HuH-7.5 (cell line): ENCODE results near the gene ARL8A.
"Not testable (repeated sequence)": the region's sequence is repeated elsewhere in the genome, so short reads cannot be mapped to it uniquely, and the experiment has no call there.

Experiments
- DNase-seq: peaks from one replicate; pipeline ENCODE4 v3.0.0; 2011; ENCODE audit warnings: low spot score

Gene ARL8A

DNA sequence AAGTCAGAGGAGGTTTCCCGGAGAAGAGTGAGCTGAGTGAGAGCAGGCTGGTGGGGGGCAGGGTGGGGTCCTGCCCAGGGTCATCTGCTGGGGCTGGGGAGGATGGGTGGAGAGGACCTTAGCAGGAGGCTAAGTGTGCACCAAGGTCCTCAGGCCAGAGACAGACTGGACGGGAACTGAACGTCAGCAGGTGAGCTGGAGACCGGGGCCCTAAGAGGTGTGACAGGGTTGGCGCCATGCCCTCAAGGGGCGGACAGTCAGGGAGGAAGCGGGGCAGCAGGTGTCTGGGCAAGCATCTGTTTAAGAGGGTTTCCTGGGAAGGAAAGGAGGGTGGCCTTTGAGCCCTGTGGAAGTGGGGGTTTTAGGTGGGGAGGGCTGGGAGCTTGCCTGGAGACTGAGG, 29.5 kb upstream of the ARL8A start:
- no peak for DNase-seq

GRCh38 chr1:202172015-202172355, 27.4 kb upstream of the ARL8A start:
- DNase-seq: no peak

DNA sequence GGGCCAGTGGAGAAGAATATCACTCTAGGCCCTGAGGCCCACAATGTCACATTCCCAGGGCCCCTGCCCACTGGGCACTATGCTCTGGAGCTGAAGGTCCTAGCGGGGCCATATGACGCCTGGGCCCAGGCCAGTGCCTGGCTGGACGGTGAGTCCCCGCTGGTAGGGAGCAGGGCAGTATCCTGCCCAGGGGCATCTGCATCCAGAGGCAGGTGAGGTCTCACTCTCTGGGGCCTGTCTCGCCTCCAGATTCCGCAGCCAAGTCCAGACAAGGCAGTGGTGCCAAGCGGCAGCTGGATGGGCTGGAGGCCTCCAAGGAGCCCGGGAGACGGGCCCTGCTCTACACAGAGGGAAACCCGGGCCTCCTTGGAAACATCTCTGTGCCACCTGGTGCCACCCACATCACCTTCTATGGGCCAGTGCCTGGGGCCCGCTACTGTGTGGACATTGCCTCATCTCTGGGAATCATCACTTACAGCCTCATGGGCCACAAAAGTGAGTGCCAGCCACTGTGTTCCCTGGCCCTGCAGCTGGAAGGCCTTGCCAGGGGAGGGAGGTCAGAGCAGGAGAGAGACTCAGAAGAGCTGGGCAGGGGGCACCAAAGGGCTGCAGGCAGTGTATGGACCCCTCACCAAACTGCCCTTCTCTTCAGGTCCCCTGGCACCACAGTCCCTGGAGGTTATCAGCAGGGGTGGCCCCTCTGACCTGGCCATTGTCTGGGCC, 26.9 kb upstream of the ARL8A start:
- no peak for DNase-seq

GRCh38 chr1:202170726-202171125, 26.2 kb upstream of the ARL8A start:
- no peak for DNase-seq

DNA sequence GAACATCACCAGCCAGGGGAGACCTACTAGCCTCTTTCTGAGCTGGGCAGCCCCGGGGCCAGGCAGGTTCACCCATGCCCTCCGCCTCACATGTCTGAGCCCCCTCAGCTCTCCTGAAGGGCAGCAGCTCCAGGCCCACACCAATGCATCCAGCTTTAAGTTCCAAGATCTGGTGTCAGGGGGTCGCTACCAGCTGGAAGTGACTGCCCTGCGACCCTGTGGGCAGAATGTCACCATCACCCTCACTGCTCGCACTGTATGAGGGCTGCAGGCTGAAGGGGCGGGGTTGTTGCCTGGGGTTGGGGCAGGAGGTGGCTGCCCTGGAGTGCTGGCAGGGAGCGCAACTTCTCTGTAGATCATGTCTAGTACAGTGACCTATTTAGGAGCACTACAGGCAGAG, 24.3 kb upstream of the ARL8A start:
- DNase-seq: no peak

DNA sequence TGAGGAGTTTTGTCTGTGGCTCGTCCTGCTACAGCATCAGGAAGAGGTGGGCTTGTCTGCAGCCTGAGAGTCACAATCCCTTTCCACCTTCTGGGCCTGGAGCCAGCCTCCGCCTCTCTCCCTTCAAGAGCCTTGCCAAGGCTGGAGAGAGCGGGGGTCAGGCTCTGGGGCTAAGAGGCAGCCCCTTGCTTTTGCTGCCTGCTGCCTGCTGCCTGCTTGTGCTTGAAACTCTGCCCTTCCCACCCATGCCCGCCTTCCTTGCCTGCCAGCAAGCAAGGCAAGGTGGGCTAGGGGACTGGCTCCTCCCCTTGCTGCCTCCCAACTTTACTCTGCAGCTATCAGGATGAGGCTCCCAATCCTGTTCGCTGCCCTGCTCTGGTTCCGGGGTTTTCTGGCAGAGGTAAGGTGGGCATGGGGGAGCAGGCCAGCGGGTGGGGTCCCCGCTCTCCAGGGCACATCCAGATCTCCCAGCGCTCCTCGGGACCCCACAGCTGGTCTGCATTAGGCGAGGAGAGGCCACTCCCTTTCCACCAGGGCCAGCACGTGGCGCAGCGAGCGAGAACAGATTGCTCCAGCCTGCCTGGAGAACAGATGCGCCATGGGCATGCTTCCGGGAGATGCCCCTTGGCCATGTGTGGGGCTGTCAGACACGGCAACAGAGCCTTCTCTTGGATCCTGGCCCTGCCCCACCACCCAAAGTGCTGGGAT, 23.3 kb upstream of the ARL8A start:
- no peak for DNase-seq

DNA sequence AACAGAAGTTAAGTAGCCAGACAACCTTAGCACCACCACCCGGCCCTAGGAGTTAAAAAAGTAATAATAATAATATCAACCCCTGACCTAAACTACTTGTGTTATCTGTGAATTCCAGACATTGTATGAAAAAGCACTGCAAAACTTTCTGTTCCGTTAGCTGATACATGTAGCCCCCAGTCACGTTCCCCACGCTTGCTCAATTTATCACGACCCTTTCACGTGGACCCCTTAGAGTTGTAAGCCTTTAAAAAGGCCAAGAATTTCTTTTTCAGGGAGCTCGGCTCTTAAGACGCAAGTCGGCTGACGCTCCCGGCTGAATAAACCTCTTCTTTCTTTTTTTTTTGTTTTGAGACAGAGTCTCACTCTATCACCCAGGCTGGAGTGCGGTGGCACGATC, 22.5 kb upstream of the ARL8A start:
- not testable (repeated sequence) for DNase-seq

DNA sequence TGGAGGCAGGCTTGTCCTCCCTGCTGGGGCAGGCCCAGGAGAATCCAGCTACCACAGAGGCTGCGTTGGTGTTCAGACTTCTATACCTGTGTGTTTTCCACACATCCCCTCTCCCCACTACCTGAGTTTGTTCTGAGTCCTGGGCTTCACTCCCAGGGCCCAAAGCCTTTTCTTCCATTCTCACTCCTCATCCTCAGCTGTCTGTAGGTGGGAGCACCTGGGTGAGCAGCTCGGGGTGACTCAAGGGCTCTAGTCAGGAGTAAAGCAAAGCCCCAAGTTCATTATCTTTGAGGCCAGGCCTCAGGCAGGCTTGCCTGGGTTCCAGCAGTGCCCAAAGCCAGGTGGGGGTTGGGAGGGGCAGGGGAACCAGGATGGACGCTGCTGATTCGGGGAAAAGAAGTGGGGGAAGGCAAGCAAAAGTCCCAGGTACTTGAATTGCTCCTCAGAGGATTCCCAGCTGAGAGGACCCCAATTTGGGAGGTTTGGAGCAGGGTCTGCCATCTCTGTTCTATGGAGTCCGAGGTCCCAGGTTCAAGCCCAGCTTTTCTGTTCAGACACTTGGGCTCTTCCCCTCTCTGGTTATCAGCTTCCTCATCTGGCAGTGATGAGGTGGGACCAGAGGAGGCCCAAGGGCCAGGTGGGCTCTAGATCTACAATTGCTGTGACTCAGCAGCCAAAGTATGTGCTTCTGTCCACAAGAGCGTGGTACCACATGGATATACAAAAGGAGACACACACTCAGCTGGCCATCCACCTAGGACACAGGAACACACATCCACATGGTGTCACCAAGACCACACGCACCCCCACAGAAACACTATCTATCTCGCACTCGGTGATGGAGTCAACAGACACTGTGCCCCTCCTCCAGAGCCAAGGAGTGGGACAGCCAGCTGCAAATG, 21.7 kb upstream of the ARL8A start:
- no peak for DNase-seq

GRCh38 chr1:202165267-202165941, 20.9 kb upstream of the ARL8A start:
- DNase-seq: no peak

- DNase-seq: no peak
Observed at GRCh38 chr1:202164271-202165037, 19.9 kb upstream of the ARL8A start.

DNA sequence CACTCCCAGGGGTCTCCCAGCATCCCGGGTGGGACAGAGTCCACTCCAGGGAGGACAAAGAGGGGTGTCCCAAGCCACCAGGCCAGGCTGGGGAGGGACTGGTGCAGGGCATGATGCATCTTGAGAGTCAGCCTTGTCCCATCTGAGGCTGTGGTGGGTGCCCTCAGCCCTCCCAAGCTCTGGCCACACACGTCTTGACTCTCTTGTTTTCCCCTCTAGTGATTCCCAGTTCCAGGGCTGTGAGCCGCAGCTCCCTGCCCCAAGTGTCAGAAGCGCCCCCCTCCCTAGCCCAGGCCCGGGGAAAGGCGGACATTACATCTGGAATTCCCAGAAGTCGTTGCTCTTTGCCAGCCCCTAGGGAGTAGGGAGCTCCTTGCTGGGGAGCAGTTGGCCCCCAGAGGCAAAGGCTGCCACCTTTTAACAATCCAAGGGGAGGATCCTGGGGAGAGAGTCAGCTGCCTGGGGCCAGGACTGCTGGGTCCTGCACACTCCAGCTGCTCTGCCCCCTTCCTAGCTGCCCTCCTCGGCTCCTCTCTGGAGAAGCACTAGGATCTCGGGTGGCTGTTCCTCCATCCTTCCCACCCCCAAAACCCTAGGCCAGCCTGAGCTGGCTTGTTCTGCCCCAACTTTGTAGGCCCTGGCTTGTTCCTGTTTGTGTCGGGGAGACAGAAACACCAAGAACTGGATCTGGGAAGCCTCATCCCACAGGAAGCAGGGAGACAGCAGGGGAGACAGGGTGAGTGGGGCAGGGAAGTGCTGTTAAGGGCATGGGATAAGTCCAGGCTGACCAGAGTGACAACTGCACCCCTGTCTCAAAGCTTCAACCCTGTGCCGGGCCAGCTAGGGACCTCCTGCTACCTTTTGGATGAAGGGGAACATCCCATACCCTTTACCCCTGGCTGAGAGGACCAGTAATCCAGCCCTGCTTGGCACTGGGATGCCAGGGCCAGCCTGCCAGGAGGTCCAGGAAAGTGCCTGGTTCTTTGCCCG, 19.0 kb upstream of the ARL8A start:
- no peak for DNase-seq

DNA sequence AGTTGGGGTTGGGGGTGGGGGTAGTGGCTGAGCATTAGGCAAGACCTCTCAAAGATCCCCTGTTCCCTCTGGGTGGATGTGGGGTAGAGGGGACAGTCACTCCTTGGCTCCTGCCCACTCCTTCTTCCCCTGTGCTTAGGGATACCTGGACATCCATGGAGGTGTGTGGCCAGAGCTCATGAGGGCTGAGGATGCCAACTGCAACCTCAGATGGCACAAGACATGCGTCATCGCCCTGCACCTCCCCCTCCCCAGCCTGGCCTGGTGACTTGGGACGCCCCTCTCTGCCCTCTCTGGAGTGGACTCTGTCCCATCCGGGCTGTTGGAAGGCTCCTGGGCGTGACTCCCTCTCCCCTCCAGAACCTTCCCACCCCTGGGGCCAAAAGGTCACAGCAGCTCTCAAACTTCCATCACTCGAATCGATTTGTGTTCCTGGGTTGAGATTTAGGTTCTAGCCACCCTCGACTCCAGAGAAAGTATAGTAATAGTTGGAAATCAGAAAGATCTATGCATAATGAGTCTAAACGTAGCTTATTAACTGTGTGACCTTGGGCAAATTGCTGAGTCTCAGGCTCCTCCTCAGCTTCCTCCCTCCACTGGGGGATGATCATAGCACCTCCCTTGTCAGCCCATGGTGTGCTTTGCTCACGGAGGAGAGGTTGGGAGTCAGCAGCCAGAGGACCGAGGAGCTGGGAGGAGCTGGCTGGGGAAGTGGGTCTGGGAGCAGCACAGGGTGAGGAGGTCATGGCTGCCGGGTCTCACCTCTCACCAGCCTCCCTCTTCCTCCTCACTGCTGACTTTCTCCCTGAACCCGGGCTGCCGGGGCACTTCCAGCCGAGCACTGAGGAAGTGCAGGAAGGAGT, 18.1 kb upstream of the ARL8A start:
- DNase-seq: no peak

GRCh38 chr1:202162047-202162417, 17.5 kb upstream of the ARL8A start:
- DNase-seq: no peak

DNA sequence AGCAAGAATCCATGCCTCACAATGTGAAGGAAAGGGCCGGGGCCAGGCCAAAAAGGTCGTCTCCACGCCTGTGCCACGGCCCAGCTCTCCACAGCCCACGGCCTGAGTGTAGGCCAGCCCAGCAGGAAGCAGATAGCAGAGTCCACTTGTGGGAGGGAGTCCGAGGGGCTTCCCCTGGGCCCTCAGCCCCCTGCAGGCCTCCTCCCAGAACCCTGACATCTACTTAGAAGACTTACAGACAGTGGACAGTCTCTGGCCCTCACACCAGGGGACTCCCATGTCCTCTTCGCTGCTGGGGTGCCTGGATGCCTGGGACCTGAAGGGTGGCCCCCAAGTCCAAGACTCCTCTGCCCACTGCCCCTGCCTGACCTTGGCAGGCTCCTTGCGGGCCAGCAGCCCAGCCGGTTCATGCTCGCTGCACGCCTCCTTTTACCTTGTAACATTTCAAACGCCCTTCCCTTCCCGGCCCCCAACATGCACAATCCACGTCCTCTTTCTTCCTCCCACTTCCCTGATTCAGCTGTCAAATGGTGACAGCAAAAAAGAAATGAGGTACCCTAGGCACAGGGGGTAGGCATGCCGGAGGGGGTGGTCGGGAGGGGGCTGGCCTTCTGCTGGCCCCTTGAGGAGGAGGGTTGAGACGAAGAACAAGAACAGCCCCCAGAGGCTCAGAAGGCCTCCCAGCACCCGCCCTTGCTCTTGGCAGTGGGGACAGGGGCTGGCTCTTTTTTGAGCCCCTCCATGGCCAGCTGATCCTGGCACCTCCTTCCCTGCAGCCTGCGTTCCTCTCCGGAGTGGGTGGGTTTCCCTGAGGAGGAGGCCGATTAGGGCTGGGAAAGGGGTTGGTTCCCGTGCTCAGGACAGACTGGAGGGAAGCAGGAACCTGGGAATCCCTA, 16.9 kb upstream of the ARL8A start:
- no peak for DNase-seq

DNA sequence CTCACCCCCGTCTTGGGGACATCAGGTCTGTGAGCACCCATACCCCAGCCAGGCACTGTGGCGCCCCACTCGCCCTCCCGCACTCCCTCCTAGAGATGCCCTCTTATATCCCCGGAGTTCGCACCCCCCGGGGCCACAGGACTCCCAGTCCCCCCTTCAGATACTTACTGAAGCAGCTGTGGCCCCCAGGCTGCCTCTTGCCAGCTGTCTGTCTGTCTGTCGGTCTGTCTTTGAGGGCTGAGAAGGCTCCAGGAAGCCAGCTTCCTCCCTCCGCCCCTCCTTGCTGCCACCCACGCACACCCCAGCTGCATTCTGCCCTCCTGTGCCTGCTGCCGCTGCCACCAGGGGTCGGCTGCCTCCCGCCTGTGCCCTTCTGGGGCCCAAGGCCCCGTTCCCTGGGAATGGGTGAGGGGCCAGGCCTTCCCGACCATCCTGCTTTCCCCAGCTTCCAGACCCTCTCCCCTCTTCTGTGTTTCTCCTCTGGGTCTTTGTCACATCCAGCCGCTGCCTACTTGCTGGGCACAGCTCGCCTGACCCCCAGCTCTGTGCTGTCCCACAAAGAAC, 15.9 kb upstream of the ARL8A start, which contains the start of gene PTPN7:
PTPN7 (minus strand) TSS at position 226 of the 564 bp plus-strand sequence. CDS start 1,200 bp downstream, outside the sequence.
- no peak for DNase-seq

DNA sequence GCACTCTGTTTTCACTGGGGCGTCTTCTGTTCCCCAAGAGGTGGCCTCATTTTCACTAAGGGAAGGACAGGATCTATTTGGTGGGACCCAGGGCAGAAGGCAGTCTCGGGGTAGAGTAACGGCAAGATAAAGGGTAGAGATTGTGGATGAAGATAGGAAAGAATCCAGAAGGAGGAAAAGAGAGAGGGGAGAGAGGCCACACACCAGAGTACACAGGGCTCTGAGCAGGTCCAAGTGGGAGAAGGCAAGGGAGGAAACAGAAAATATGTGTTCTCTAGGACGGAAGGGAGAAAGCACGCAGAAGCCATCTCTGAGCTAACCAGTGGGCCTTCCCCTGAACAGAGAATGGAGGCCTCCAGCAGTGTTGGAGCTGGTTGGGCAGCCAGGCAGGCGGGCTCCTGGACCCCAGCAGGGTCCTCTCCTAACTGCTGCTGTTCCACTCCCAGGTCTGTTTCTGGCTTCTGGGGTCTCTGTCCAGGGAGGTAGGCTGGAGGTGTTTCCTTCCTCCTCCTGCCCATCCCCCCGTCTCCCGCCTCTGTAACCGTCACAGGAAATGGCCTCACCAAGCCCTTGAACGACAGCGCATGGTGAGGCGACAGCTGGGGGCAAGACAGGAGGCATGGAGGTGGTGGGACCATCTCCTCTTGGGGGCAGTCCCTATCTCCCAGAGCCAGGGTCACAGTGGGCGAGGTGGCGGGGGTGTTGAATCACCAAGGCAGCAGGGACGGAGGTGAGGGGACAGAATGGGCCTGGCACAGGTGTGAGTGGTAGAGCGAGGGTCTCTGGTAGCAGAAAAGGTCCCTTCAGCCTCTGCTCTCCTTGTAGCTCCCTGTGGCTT, 15.2 kb upstream of the ARL8A start:
- no peak for DNase-seq
